NB4 (cell line): ENCODE data around the gene CTIF.

Experiments used
- DNase-seq: peaks from one replicate; pipeline ENCODE4 v3.0.0; 2010; ENCODE audit warnings: low read depth
- H3K4me3 ChIP-seq: one replicate; pipeline ENCODE4 v1.5.1; 2011; ENCODE audit warnings: mild to moderate bottlenecking, low read depth, low read length, moderate library complexity
- MYC ChIP-seq: IDR thresholded peaks from 2 replicates; pipeline ENCODE4 v1.6.1; 2011; ENCODE audit warnings: low read depth, low read length
- POLR2A ChIP-seq: IDR thresholded peaks from 2 replicates; pipeline ENCODE4 v1.6.1; 2011; ENCODE audit warnings: mild to moderate bottlenecking; ENCODE audit not compliant: insufficient read length; ENCODE audit errors: extremely low read depth
- TF ChIP-seq, protein P1 (sequence below): IDR thresholded peaks from one replicate; pipeline ENCODE4 v1.5.1; 2012; ENCODE audit warnings: low read depth, low read length
- TF ChIP-seq, protein P2 (sequence below): IDR thresholded peaks from 2 replicates; pipeline ENCODE4 v1.6.1; 2011; ENCODE audit warnings: low read depth, low read length

Gene CTIF

DNA sequence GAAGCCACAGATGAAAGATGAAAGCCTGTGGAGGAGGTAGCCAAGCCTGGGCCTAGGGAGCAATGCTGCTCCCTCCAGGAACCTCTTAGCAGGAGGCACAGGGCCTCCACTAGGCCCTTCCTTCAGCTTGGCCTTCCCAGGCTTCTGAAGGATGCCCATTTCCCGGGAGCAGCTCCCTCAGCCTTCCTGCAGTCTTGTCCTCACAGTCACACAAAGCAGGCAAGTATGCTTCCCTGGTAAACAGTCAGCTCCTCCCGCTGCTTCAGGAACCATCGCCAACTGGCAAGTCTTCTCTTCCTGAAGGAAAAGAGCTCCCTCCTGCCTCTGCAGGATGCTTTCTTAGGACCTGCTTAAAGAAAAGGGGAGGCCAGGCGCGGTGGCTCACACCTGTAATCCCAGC is 358.7 kb downstream of the CTIF start:
- no peak for DNase-seq
- no peak overlapping the region for H3K4me3 ChIP-seq
- TF ChIP-seq POLR2A (no peak), MYC (no peak)
- TF ChIP-seq, protein P1, sequence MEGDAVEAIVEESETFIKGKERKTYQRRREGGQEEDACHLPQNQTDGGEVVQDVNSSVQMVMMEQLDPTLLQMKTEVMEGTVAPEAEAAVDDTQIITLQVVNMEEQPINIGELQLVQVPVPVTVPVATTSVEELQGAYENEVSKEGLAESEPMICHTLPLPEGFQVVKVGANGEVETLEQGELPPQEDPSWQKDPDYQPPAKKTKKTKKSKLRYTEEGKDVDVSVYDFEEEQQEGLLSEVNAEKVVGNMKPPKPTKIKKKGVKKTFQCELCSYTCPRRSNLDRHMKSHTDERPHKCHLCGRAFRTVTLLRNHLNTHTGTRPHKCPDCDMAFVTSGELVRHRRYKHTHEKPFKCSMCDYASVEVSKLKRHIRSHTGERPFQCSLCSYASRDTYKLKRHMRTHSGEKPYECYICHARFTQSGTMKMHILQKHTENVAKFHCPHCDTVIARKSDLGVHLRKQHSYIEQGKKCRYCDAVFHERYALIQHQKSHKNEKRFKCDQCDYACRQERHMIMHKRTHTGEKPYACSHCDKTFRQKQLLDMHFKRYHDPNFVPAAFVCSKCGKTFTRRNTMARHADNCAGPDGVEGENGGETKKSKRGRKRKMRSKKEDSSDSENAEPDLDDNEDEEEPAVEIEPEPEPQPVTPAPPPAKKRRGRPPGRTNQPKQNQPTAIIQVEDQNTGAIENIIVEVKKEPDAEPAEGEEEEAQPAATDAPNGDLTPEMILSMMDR, result no peak
- TF ChIP-seq, protein P2, sequence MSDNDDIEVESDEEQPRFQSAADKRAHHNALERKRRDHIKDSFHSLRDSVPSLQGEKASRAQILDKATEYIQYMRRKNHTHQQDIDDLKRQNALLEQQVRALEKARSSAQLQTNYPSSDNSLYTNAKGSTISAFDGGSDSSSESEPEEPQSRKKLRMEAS, result no peak

DNA sequence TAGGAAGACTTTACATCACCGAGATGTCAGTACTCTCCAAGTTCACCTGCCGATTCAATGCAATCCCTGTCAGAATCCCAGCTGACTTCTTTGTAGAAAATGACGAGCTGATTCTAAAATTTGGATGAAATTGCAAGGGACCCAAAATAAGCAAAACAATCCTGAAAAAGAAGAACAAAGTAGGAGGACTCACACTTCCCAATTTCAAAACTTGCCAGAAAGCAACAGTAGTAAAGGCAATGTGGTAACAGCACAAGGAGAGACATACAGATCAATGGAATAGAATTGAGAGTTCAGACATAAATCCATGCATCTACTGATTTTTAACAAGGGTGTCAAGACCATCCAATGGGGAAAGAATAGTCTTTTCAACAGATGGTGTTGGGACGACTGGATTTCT is 359.7 kb downstream of the CTIF start:
- H3K4me3 ChIP-seq, result no peak overlapping the region
- no peak for DNase-seq
- TF ChIP-seq POLR2A (no peak), MYC (no peak)
- TF ChIP-seq, protein P1, result no peak

DNA sequence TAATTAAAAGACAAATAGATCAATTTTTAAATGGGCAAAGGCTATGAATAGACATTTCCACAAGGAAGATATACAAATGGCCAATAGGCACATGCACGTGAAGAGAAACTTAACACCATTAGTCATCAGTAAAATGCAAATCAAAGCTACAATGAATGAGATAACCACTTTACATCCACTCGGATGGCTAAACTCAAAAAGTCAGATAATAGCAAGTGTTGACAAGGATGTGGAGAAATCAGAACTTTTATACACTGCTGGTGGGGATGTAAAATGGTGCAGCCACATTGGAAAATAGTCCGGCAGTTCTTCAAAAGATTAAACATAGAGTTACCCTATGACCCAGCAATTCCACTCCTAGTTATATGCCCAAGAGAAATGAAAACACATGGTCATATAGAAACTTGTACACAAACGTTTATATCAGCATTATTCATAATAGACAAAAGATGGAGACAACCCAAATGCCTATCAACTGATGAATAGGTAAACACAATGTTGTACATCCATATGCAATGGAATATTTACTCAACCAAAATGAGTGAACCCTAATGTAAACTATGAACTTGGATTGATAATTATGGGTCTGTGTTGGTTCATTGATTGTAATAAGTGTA is 360.8 kb downstream of the CTIF start:
- no peak overlapping the region for H3K4me3 ChIP-seq
- TF ChIP-seq POLR2A, result no peak
- TF ChIP-seq, protein P2, result no peak
- no peak for TF ChIP-seq MYC
- TF ChIP-seq, protein P1, result no peak
- DNase-seq, result no peak

DNA sequence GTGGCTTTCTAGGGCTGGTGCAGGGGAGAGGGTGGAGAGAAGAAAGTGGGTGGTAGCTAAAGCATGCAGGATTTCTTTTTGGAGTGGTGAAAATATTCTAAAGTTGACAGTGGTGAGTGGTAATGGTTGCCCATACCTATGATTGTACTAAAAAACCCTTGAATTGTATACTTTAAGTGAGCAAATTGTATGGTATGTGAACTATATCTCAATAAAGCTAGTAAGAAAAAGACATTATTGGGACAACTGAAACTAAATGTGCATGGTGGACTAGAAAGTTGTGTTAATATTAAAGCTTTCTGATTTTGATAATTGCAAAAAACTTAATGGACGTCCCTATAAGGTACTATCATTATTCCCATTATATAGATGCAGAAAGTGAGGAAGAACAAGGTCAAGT is 361.6 kb downstream of the CTIF start:
- no peak for TF ChIP-seq POLR2A
- TF ChIP-seq MYC, result no peak
- TF ChIP-seq, protein P1, result no peak
- TF ChIP-seq, protein P2, result no peak
- H3K4me3 ChIP-seq, result no peak overlapping the region
- no peak for DNase-seq

DNA sequence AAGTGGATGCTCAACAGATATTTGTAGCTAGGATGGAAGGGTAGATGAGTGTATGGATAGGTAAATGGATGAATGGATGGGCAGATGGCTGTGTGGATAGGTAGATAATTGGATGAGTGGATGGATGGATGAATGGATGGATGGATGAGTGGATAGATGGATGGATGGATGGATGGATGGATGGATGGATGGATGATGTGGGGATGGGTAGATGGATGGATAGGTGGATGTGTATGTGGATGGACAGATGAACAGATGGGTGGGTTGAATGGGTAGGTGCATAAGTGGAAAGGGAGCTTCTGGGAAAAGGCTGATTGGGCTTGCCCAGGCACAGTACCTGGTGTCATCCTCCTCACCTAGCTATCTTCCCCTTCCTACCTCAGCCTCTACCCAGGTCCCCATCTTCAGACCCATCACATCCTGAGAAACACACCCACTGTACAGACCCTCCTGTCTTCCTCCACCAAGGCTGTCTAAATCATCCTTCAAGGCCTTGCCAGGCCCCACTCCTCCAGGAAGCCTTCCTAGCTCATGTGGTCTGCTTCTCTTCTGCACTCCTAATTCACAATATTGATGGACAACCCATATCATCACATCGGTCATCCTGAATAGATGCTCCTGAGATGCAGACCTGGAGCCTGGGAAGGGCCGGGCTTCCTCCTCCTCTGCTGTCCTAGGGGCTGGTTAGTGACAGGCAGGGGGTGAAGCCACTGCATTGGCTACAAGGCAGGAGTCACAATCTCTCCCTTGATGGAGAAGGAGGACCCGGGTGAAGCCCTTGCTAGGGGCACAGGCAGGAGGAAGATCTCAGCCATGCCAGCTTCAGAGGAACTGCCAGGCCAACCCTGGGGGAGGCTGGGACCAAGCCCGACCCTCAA is 362.6 kb downstream of the CTIF start:
- no peak for TF ChIP-seq MYC
- no peak for TF ChIP-seq POLR2A
- TF ChIP-seq, protein P1, result no peak
- TF ChIP-seq, protein P2, result no peak
- H3K4me3 ChIP-seq, result no peak overlapping the region

More for the DNA sequence above, 362.6 kb downstream of the CTIF start:
- DNase-seq, result no peak
